GM12865 (cell line): Measurements from ENCODE around the gene MRPS9.

Experiments used
- DNase-seq: peaks from one replicate; pipeline ENCODE4 v3.0.0; 2010; ENCODE audit warnings: low read depth
- H3K4me3 ChIP-seq: 2 replicates; pipeline ENCODE4 v1.5.1; 2011; ENCODE audit warnings: mild to moderate bottlenecking, low read depth, low read length, control low read depth
- CTCF ChIP-seq: IDR thresholded peaks from 2 replicates; pipeline ENCODE4 v1.5.1; 2011; ENCODE audit warnings: low read length, control low read depth, low read depth, inconsistent platforms; ENCODE audit not compliant: insufficient read depth; ENCODE audit errors: missing control alignments

MRPS9 gene

GRCh38 chr2:105138643-105139042 is 100.8 kb downstream of the MRPS9 start:
- no peak overlapping the region for H3K4me3 ChIP-seq
- TF ChIP-seq CTCF, result no peak
- DNase-seq, result no peak

GRCh38 chr2:105139556-105140239 is 101.8 kb downstream of the MRPS9 start:
- H3K4me3 ChIP-seq, result no peak overlapping the region
- TF ChIP-seq CTCF, result no peak
- DNase-seq, result no peak

- H3K4me3 ChIP-seq, result no peak overlapping the region
- TF ChIP-seq CTCF, result no peak
- no peak for DNase-seq
Measured at GRCh38 chr2:105140240-105140568, 102.3 kb downstream of the MRPS9 start.

- H3K4me3 ChIP-seq, result no peak overlapping the region
- no peak for TF ChIP-seq CTCF
- DNase-seq, result no peak
Measured at GRCh38 chr2:105141099-105141614, 103.3 kb downstream of the MRPS9 start.

GRCh38 chr2:105142239-105142638 is 104.4 kb downstream of the MRPS9 start:
- no peak for DNase-seq
- TF ChIP-seq CTCF, result no peak
- H3K4me3 ChIP-seq, result no peak overlapping the region

- no peak overlapping the region for H3K4me3 ChIP-seq
- TF ChIP-seq CTCF, result no peak
- DNase-seq, result no peak
Measured at GRCh38 chr2:105143094-105143466, 105.2 kb downstream of the MRPS9 start.
